OCI-LY3 (cell line): Measurements from ENCODE around the gene ARID2.

ENCODE experiments used
- EZH2phosphoT487 ChIP-seq: fragments of 200-600 bp; shearing (Covaris generic); IDR thresholded peaks from 2 replicates; pipeline ENCODE4 v1.6.1; 2018; ENCODE audit warnings: antibody characterized with exemption, mixed run types, low read depth
- TF ChIP-seq, protein P1 (sequence below): fragments of 200-600, 300-600 bp; sonication (generic); IDR thresholded peaks from 2 replicates; pipeline ENCODE4 v1.5.1; 2014; ENCODE audit warnings: antibody characterized with exemption, low read length, low read depth

DNA sequence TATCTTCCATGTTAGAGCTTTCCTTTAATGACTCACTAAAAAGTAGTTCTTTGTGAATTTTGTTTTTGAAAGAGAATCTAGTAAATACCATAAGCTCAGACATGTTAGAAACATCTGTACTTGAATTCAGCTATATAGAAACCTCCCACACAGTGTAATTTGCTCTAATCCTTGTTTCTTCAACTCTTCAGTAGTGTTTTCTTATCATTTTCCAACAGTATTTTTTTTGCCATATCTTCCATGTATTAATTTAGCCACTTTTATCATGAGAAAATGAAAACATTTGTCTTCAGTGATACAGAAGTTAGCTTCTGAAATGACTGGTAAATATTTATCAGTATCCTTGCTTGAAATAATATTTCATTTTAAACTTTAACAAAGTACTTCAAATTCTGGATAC, 73.6 kb downstream of the ARID2 start:
- TF ChIP-seq, protein P1, sequence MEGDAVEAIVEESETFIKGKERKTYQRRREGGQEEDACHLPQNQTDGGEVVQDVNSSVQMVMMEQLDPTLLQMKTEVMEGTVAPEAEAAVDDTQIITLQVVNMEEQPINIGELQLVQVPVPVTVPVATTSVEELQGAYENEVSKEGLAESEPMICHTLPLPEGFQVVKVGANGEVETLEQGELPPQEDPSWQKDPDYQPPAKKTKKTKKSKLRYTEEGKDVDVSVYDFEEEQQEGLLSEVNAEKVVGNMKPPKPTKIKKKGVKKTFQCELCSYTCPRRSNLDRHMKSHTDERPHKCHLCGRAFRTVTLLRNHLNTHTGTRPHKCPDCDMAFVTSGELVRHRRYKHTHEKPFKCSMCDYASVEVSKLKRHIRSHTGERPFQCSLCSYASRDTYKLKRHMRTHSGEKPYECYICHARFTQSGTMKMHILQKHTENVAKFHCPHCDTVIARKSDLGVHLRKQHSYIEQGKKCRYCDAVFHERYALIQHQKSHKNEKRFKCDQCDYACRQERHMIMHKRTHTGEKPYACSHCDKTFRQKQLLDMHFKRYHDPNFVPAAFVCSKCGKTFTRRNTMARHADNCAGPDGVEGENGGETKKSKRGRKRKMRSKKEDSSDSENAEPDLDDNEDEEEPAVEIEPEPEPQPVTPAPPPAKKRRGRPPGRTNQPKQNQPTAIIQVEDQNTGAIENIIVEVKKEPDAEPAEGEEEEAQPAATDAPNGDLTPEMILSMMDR: no peak
- TF ChIP-seq EZH2phosphoT487: no peak
